HTR-8/SVneo (cell line): ENCODE measurements around the gene SFI1.

Experiments used
- DNase-seq: peaks from one replicate; pipeline ENCODE4 v3.0.0; 2011; ENCODE audit warnings: low spot score, mixed read lengths; ENCODE audit not compliant: insufficient read length
- FAIRE-seq: peaks from 2 replicates; lab custom pipeline; 2011; peaks lifted over from hg19 to GRCh38; lab: Jason Lieb, UNC

Gene SFI1

GRCh38 chr22:31611061-31611760, 114.9 kb downstream of the SFI1 start:
- DNase-seq (no peak), FAIRE-seq (no peak)

- DNase-seq, result no peak
- no peak for FAIRE-seq
Measured at GRCh38 chr22:31612891-31613285, 116.6 kb downstream of the SFI1 start.

GRCh38 chr22:31613286-31613903, 117.1 kb downstream of the SFI1 start:
- DNase-seq (no peak), FAIRE-seq (no peak)

GRCh38 chr22:31613904-31614296, 117.6 kb downstream of the SFI1 start:
- FAIRE-seq (no peak), DNase-seq (no peak)

GRCh38 chr22:31614781-31615490, 118.6 kb downstream of the SFI1 start:
- FAIRE-seq, result no peak
- DNase-seq, result no peak

GRCh38 chr22:31615491-31615860, 119.1 kb downstream of the SFI1 start:
- DNase-seq (no peak), FAIRE-seq (no peak)

- FAIRE-seq (no peak), DNase-seq (no peak)
Measured at GRCh38 chr22:31615940-31616314, 119.6 kb downstream of the SFI1 start.

GRCh38 chr22:31616315-31616980, 120.1 kb downstream of the SFI1 start:
- DNase-seq (no peak), FAIRE-seq (no peak)

- DNase-seq, result no peak
- FAIRE-seq, result no peak
Measured at GRCh38 chr22:31618057-31618456, 121.7 kb downstream of the SFI1 start.

- FAIRE-seq, result no peak
Measured at GRCh38 chr22:31618471-31619176, 122.3 kb downstream of the SFI1 start.

GRCh38 chr22:31619611-31620300, 123.4 kb downstream of the SFI1 start:
- FAIRE-seq, result no peak
- no peak for DNase-seq

More at GRCh38 chr22:31618471-31619176, 122.3 kb downstream of the SFI1 start:
- DNase-seq, result no peak

GRCh38 chr22:31620756-31621480, 124.6 kb downstream of the SFI1 start:
- DNase-seq, result no peak
- FAIRE-seq, result no peak

- no peak for DNase-seq
- no peak for FAIRE-seq
Measured at GRCh38 chr22:31621507-31622124, 125.3 kb downstream of the SFI1 start.

- FAIRE-seq, result no peak
- DNase-seq, result no peak
Measured at GRCh38 chr22:31622980-31623379, 126.6 kb downstream of the SFI1 start.

GRCh38 chr22:31623592-31624304, 127.4 kb downstream of the SFI1 start:
- FAIRE-seq, result no peak

GRCh38 chr22:31625257-31625640, 128.9 kb downstream of the SFI1 start:
- no peak for FAIRE-seq

More at GRCh38 chr22:31623592-31624304, 127.4 kb downstream of the SFI1 start:
- DNase-seq, result no peak

GRCh38 chr22:31625661-31626426, 129.5 kb downstream of the SFI1 start:
- FAIRE-seq (no peak), DNase-seq (no peak)

More at GRCh38 chr22:31625257-31625640, 128.9 kb downstream of the SFI1 start:
- DNase-seq, result no peak
